DOHH2 (cell line): ENCODE results near the gene LGR6.

Experiments
- CTCF ChIP-seq: fragments of 200-600 bp; sonication (generic); IDR thresholded peaks from one replicate; pipeline ENCODE4 v1.5.1; 2014; ENCODE audit warnings: antibody characterized with exemption, mild to moderate bottlenecking, low read depth, low read length; ENCODE audit not compliant: poor library complexity, severe bottlenecking
- EZH2phosphoT487 ChIP-seq: fragments of 200-600 bp; sonication (generic); IDR thresholded peaks from 2 replicates; pipeline ENCODE4 v1.6.1; 2017; ENCODE audit warnings: borderline replicate concordance, mild to moderate bottlenecking, antibody characterized with exemption, low read length, moderate library complexity, mixed read lengths

GRCh38 chr1:202317941-202318925, 124.6 kb downstream of the LGR6 start:
- TF ChIP-seq CTCF, result no peak
- no peak for TF ChIP-seq EZH2phosphoT487
